GM06990 (cell line): ENCODE measurements around the gene HMHB1.

Experiments
- DNase-seq: peaks from one replicate; pipeline ENCODE4 v3.0.0-alpha.2; 2011; ENCODE audit not compliant: insufficient read length; ENCODE audit errors: extremely low read depth
- H3K27me3 ChIP-seq: replicated peaks from 2 replicates; pipeline ENCODE4 v1.6.0; 2011; ENCODE audit warnings: low read length; ENCODE audit not compliant: control insufficient read depth, insufficient read depth
- H3K36me3 ChIP-seq: 2 replicates; pipeline ENCODE4 v1.5.1; 2011; ENCODE audit warnings: low read length; ENCODE audit not compliant: control insufficient read depth, insufficient read depth
- H3K4me3 ChIP-seq: replicated peaks from 2 replicates; pipeline ENCODE4 v1.5.1; 2011; ENCODE audit warnings: low read depth, mild to moderate bottlenecking, control low read depth, low read length
- TF ChIP-seq, protein P1 (sequence below): IDR thresholded peaks from 2 replicates; pipeline ENCODE4 v1.5.1; 2011; ENCODE audit warnings: low read length, control low read depth, mild to moderate bottlenecking, inconsistent platforms; ENCODE audit not compliant: insufficient read depth, poor library complexity, severe bottlenecking

Gene HMHB1

DNA sequence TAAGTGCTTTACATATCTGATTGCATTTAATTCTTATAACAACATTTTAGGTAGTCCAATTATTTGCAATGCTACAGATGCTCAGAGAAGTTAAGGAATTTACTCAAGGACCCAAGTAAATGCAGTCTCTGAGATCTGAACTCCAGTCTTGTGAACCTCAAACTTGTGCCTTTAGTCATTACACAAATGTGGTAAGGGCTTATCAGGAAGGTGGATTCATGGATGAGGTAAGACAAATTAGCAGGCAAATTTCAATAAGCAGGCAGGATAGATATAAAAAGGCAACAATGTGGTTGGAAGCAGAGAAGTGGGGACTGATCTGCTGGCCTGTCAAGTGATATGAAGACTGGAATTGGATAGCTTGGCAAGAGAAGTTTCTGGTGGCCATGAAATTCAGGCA, 29.5 kb downstream of the HMHB1 start:
- Histone ChIP-seq H3K27me3 (no peaks in the 10 kb centered on the region), H3K4me3 (no peak overlapping the region), H3K36me3 (no peaks in the 10 kb centered on the region)
- TF ChIP-seq, protein P1, sequence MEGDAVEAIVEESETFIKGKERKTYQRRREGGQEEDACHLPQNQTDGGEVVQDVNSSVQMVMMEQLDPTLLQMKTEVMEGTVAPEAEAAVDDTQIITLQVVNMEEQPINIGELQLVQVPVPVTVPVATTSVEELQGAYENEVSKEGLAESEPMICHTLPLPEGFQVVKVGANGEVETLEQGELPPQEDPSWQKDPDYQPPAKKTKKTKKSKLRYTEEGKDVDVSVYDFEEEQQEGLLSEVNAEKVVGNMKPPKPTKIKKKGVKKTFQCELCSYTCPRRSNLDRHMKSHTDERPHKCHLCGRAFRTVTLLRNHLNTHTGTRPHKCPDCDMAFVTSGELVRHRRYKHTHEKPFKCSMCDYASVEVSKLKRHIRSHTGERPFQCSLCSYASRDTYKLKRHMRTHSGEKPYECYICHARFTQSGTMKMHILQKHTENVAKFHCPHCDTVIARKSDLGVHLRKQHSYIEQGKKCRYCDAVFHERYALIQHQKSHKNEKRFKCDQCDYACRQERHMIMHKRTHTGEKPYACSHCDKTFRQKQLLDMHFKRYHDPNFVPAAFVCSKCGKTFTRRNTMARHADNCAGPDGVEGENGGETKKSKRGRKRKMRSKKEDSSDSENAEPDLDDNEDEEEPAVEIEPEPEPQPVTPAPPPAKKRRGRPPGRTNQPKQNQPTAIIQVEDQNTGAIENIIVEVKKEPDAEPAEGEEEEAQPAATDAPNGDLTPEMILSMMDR: no peak
- no peak for DNase-seq

DNA sequence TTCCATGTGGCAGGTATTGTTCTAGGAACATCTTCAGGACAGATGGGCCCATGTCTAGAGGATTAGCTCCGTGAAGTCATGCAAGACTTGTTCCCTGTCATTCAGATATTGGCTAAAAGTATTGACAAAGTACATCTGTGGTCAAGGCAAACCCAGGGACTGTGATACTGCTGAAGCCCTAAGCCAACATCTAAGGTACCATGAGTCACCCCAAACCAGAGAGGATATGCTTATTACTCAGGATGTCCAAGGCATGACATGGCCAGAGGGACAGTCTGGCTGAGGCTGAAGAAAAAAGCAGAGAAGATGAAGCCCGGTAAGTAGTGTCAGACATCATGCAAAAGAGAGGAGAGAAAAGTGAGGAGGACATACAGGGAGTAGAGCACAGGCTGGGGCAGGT, 31.0 kb downstream of the HMHB1 start:
- no peak overlapping the region for H3K4me3 ChIP-seq
- TF ChIP-seq, protein P1: no peak
- no peaks in the 10 kb centered on the region for H3K36me3 ChIP-seq
- no peak for DNase-seq
- no peaks in the 10 kb centered on the region for H3K27me3 ChIP-seq

DNA sequence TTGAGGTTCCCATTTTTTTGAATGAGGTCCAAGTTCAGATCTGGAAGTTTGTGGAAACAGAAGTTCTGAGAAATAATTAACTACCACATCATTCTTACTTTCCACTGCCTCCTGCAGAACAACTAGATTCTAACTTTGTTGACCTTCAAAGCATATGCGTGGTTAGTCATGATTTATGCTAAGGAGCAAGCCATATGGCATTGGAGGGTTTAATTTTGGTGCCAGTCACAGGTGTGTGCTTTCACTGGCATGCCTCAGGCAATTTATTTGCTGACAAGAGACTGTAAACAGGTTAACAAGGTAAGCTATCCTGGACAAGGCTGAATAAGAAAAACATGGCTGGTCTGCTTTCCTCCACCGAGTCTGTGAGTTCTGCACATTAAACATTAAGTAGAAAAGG, 31.5 kb downstream of the HMHB1 start:
- no peak for DNase-seq
- TF ChIP-seq, protein P1: no peak
- Histone ChIP-seq H3K4me3 (no peak overlapping the region), H3K36me3 (no peaks in the 10 kb centered on the region), H3K27me3 (no peaks in the 10 kb centered on the region)

DNA sequence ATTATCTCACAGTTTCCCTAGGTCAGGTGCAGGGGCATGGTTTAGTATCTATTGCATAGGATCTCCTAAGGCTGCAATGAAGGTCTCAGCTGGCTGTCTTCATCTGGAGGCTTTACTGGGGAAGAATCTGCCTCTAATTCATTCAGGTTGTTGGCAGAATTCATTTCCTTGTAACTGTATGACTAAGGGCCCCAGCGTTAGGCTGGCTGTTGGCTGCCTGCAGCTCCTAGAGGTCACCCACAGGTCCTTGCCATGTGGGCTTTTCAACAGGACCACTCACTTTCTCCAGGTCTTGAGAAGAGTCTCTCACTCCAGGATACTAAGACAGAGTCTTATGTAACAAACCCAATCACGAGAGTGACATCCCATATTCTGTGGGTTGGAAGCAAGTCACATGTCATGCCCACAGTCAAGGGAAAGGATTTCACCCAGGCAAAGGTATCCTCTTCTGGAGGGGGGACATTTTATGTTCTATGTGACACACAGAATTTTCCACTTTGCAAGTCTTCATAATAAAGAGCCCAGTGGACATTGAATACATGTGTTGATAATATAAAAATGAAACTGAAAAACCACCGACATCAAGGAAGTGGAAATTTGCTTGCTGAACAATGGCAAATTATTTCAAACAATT, 38.2 kb downstream of the HMHB1 start:
- no peaks in the 10 kb centered on the region for H3K36me3 ChIP-seq
- TF ChIP-seq, protein P1: no peak
- H3K27me3 ChIP-seq: no peaks in the 10 kb centered on the region
- no peak overlapping the region for H3K4me3 ChIP-seq
- no peak for DNase-seq

DNA sequence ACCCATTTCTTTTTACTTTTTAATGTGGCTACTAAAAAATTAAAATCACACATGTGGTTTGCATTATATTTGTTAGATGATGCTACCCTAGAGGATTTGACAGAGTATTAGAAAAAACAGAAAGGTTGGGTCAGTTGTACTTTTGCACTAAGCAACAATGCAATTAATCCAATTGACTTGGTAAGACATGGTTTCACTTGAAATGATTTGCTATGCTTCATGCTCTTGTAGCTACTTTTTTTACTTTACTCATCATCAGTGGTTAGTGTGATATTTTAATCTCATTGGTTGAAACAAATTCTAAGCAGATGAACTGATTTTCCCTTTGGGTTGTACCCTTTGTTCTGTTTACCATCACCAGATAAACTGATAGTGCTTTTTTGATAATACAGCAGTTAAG, 39.4 kb downstream of the HMHB1 start:
- H3K4me3 ChIP-seq: no peak overlapping the region
- DNase-seq: no peak
- H3K36me3 ChIP-seq: no peaks in the 10 kb centered on the region
- H3K27me3 ChIP-seq: no peaks in the 10 kb centered on the region
- TF ChIP-seq, protein P1: no peak

DNA sequence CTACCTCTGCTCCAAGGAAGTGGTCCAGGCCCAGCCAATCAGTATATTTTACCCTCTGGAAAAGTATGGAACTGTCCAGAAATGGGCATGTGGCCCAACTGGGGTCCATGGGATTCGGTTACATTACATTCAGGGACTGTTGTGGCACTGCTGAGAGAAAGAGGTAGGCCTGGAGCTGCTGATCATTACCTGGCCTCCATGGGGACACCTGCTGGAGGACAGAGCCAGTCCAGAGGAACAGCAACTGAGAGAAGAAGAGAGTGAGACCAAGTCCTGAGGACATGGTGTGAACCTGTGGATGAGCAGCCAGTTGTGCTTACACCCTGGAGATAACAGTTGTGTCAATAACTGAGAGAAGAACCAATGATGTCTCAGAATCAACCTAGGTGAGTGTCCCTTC, 48.2 kb downstream of the HMHB1 start:
- Histone ChIP-seq H3K27me3 (no peaks in the 10 kb centered on the region), H3K4me3 (no peak overlapping the region), H3K36me3 (no peaks in the 10 kb centered on the region)
- DNase-seq: no peak
- TF ChIP-seq, protein P1: peak; percentile 16
